ENCODE data around the gene SDCBP2. TPM values are rescaled to one million over a fixed set of nuclear protein-coding genes. Genes with fewer than 3 reads are reported as not detected.

The SDCBP2 gene
- total and polyA plus RNA-seq, 2 of the 4 experiments (the other 2 are of a cell fraction), result 0.54 to 1.3 TPM

- Histone ChIP-seq H3K4me3 (ENCODE audit: insufficient read depth, low read depth, low read length) (no peak overlapping the region), H3K27ac (ENCODE audit: insufficient read depth, low read length) (no peak overlapping the region), H4K8ac (ENCODE audit: low read depth in 2 of 2, low read length in 2 of 2) (no peak overlapping the region), H3K4me2 (ENCODE audit: low read depth, low read length) (no peak overlapping the region), H3K56ac (ENCODE audit: extremely low read depth, insufficient read depth, low read length) (no peak overlapping the region), H3K27me3 (ENCODE audit: control insufficient read depth, insufficient read depth, low read length) (no peaks in the 10 kb centered on the region), H2AK5ac (ENCODE audit: low read depth, low read length) (no peak overlapping the region), H3K9me1 (ENCODE audit: insufficient read depth, low read length) (peaks cover 13% of the 10 kb centered on the region), H3K18ac (ENCODE audit: low read depth, low read length) (no peak overlapping the region), H3K9me3 (ENCODE audit: control insufficient read depth, insufficient read depth, low read length) (no peaks in the 10 kb centered on the region), H3K4me1 (ENCODE audit: control insufficient read depth, insufficient read depth, low read length) (peaks cover 2% of the 10 kb centered on the region; the same call in 1 of the 2 replicates), H4K20me1 (ENCODE audit: insufficient read depth, low read length) (peaks cover 20% of the 10 kb centered on the region), H2BK120ac (ENCODE audit: low read depth, low read length) (no peak overlapping the region), H2BK15ac (ENCODE audit: low read depth, low read length) (no peak overlapping the region), H3K9ac (ENCODE audit: low read depth, low read length) (no peak overlapping the region), H4K91ac (ENCODE audit: insufficient read depth, low read depth, low read length) (no peak overlapping the region), H4K5ac (ENCODE audit: low read depth, low read length) (no peak overlapping the region), H2BK5ac (ENCODE audit: low read depth, low read length, poor library complexity, severe bottlenecking) (no peak overlapping the region), H2AFZ (replicated peaks; ENCODE audit: low read length, poor library complexity) (no peak overlapping the region), H2BK20ac (ENCODE audit: low read depth, low read length) (no peak overlapping the region), H3K14ac (replicated peaks; ENCODE audit: low read depth, low read length) (no peak overlapping the region), H3K79me1 (ENCODE audit: low read depth in 1 of 2, low read length in 2 of 2) (peaks cover 0 to 10% of the 10 kb centered on the region in 2 experiments; a peak in 2 of 4 replicates), H3K4ac (ENCODE audit: low read depth, low read length) (no peak overlapping the region), H3K23ac (ENCODE audit: low read depth, low read length) (no peak overlapping the region), H2AK9ac (replicated peaks; ENCODE audit: low read depth, low read length, poor library complexity) (no peak overlapping the region), H3K36me3 (ENCODE audit: control insufficient read depth, insufficient read depth, low read length) (no peaks in the 10 kb centered on the region)
- DNase-seq (no peak), ATAC-seq (ENCODE audit: low read depth) (no peak)
- in situ Hi-C loops (cut with MboI; ENCODE audit: low sequenced_read_pairs), result no loop called here
- ChIA-PET CTCF (no interaction called here), POLR2A (ENCODE audit: unreplicated experiment) (no interaction called here)
- BruUV-seq (replicated peaks), result no TSS peak
- WGBS, 2 experiments (ENCODE audit: extremely low coverage in 2 of 2, insufficient read length in 1 of 2), result no CpG with 5 or more reads among the region's 1 CpG
- dilution Hi-C loops (cut with HindIII; ENCODE audit: low sequenced_read_pairs, unreplicated experiment), result no loop called here
- intact Hi-C loops (cut with micrococcal nuclease), result no loop called here
- TF ChIP-seq RAD21 (IDR thresholded peaks at IDR 0.05; ENCODE audit: low read length), result no peak
- no peak for TF ChIP-seq RFX5 (IDR thresholded peaks at IDR 0.05; ENCODE audit: low read depth, low read length)
- TF ChIP-seq POLR2A (IDR thresholded peaks at IDR 0.05; ENCODE audit: low read depth, low read length), result no peak
Observed at GRCh38 chr20:1287306-1287705, 41.6 kb downstream of the SDCBP2 start.

Data from IMR-90 (cell line).